ENCODE data around the gene IMMP2L.

Gene IMMP2L

GRCh38 chr7:111308691-111309090, 253.6 kb downstream of the IMMP2L start:
- no peaks in the 10 kb centered on the region for H3K79me2 ChIP-seq (ENCODE audit: insufficient read depth, low read length)
- H3K27me3 ChIP-seq (ENCODE audit: low read length) = no peaks in the 10 kb centered on the region
- H3K4me2 ChIP-seq (ENCODE audit: low read depth, low read length, poor library complexity, severe bottlenecking) = no peak overlapping the region
- H3F3A ChIP-seq (ENCODE audit: insufficient read depth) = no peaks in the 10 kb centered on the region
- H4K20me1 ChIP-seq (ENCODE audit: low read depth, low read length) = no peaks in the 10 kb centered on the region
- TF ChIP-seq CTCF (IDR thresholded peaks at IDR 0.05; ENCODE audit: insufficient read depth, low read length, poor library complexity, severe bottlenecking) = no peak
- TF ChIP-seq EZH2phosphoT487 (conservative IDR thresholded peaks at IDR 0.05; ENCODE audit: low read length) = no peak
- H3K36me3 ChIP-seq (ENCODE audit: low read length) = no peaks in the 10 kb centered on the region
- no peak overlapping the region for H3K4me3 ChIP-seq (ENCODE audit: insufficient read depth, low read length, poor library complexity, severe bottlenecking)
- H3K9ac ChIP-seq (ENCODE audit: low read length) = no peak overlapping the region
- no peak overlapping the region for H2AFZ ChIP-seq (ENCODE audit: low read depth, low read length, severe bottlenecking)
- no peaks in the 10 kb centered on the region for H3K9me2 ChIP-seq (replicated peaks; ENCODE audit: insufficient read depth, low read length)
- H3K9me3 ChIP-seq (ENCODE audit: insufficient read depth, low read length) = no peaks in the 10 kb centered on the region
- no peak overlapping the region for H3K27ac ChIP-seq (ENCODE audit: low read depth, low read length)

- no peaks in the 10 kb centered on the region for H3K36me3 ChIP-seq (ENCODE audit: low read length)
- no peaks in the 10 kb centered on the region for H3K9me3 ChIP-seq (ENCODE audit: insufficient read depth, low read length)
- H2AFZ ChIP-seq (ENCODE audit: low read depth, low read length, severe bottlenecking) = no peak overlapping the region
- H3K27ac ChIP-seq (ENCODE audit: low read depth, low read length) = no peak overlapping the region
- no peak overlapping the region for H3K4me3 ChIP-seq (ENCODE audit: insufficient read depth, low read length, poor library complexity, severe bottlenecking)
- no peaks in the 10 kb centered on the region for H3K9me2 ChIP-seq (replicated peaks; ENCODE audit: insufficient read depth, low read length)
- no peaks in the 10 kb centered on the region for H3F3A ChIP-seq (ENCODE audit: insufficient read depth)
- H3K9ac ChIP-seq (ENCODE audit: low read length) = no peak overlapping the region
- H3K4me2 ChIP-seq (ENCODE audit: low read depth, low read length, poor library complexity, severe bottlenecking) = no peak overlapping the region
- no peaks in the 10 kb centered on the region for H3K79me2 ChIP-seq (ENCODE audit: insufficient read depth, low read length)
- H3K27me3 ChIP-seq (ENCODE audit: low read length) = no peaks in the 10 kb centered on the region
- no peak for TF ChIP-seq EZH2phosphoT487 (conservative IDR thresholded peaks at IDR 0.05; ENCODE audit: low read length)
- TF ChIP-seq CTCF (IDR thresholded peaks at IDR 0.05; ENCODE audit: insufficient read depth, low read length, poor library complexity, severe bottlenecking) = no peak
- no peaks in the 10 kb centered on the region for H4K20me1 ChIP-seq (ENCODE audit: low read depth, low read length)
Observed at GRCh38 chr7:111301891-111302290, 260.4 kb downstream of the IMMP2L start.

GRCh38 chr7:111294494-111294893, 267.8 kb downstream of the IMMP2L start:
- no peaks in the 10 kb centered on the region for H3K9me2 ChIP-seq (replicated peaks; ENCODE audit: insufficient read depth, low read length)
- no peak overlapping the region for H2AFZ ChIP-seq (ENCODE audit: low read depth, low read length, severe bottlenecking)
- no peaks in the 10 kb centered on the region for H3K27me3 ChIP-seq (ENCODE audit: low read length)
- H3K79me2 ChIP-seq (ENCODE audit: insufficient read depth, low read length) = no peaks in the 10 kb centered on the region
- no peak for TF ChIP-seq CTCF (IDR thresholded peaks at IDR 0.05; ENCODE audit: insufficient read depth, low read length, poor library complexity, severe bottlenecking)
- no peak for TF ChIP-seq EZH2phosphoT487 (conservative IDR thresholded peaks at IDR 0.05; ENCODE audit: low read length)
- no peak overlapping the region for H3K27ac ChIP-seq (ENCODE audit: low read depth, low read length)
- no peak overlapping the region for H3K4me3 ChIP-seq (ENCODE audit: insufficient read depth, low read length, poor library complexity, severe bottlenecking)
- H3K9ac ChIP-seq (ENCODE audit: low read length) = no peak overlapping the region
- H4K20me1 ChIP-seq (ENCODE audit: low read depth, low read length) = no peaks in the 10 kb centered on the region
- H3F3A ChIP-seq (ENCODE audit: insufficient read depth) = no peaks in the 10 kb centered on the region
- H3K4me2 ChIP-seq (ENCODE audit: low read depth, low read length, poor library complexity, severe bottlenecking) = no peak overlapping the region
- H3K9me3 ChIP-seq (ENCODE audit: insufficient read depth, low read length) = no peaks in the 10 kb centered on the region
- no peaks in the 10 kb centered on the region for H3K36me3 ChIP-seq (ENCODE audit: low read length)

Data from SU-DHL-6 (cell line).